ENCODE measurements around the gene GON4L.
"Not testable (repeated sequence)": the region's sequence is repeated elsewhere in the genome, so short reads cannot be mapped to it uniquely, and the experiment has no call there.

GON4L gene

GRCh38 chr1:155717041-155717440 is 140.0 kb downstream of the GON4L start:
- Histone ChIP-seq H3K36me3 (ENCODE audit: control insufficient read depth, insufficient read depth, low read length) (no peaks in the 10 kb centered on the region), H3K27ac (no peak overlapping the region), H3K27me3 (ENCODE audit: control insufficient read depth, insufficient read depth, low read length) (no peaks in the 10 kb centered on the region), H3K4me2 (ENCODE audit: low read length) (no peak overlapping the region), H3K4me1 (no peaks in the 10 kb centered on the region), H3K79me2 (no peaks in the 10 kb centered on the region), H2AFZ (no peak overlapping the region), H3K4me3 (ENCODE audit: low read depth, low read length) (no peak overlapping the region), H3K9me3 (ENCODE audit: control insufficient read depth, low read length) (no peaks in the 10 kb centered on the region), H3K9ac (no peak overlapping the region)
- TF ChIP-seq CTCF (IDR thresholded peaks at IDR 0.05): no peak

GRCh38 chr1:155715777-155716176 is 141.2 kb downstream of the GON4L start:
- H3K27me3 ChIP-seq (ENCODE audit: control insufficient read depth, insufficient read depth, low read length): no peaks in the 10 kb centered on the region
- H3K4me1 ChIP-seq: no peaks in the 10 kb centered on the region
- no peaks in the 10 kb centered on the region for H3K79me2 ChIP-seq
- no peak overlapping the region for H3K9ac ChIP-seq
- no peak overlapping the region for H3K4me2 ChIP-seq (ENCODE audit: low read length)
- no peaks in the 10 kb centered on the region for H3K9me3 ChIP-seq (ENCODE audit: control insufficient read depth, low read length)
- H2AFZ ChIP-seq: no peak overlapping the region
- H3K27ac ChIP-seq: no peak overlapping the region
- no peak overlapping the region for H3K4me3 ChIP-seq (ENCODE audit: low read depth, low read length)
- TF ChIP-seq CTCF (IDR thresholded peaks at IDR 0.05): no peak
- no peaks in the 10 kb centered on the region for H3K36me3 ChIP-seq (ENCODE audit: control insufficient read depth, insufficient read depth, low read length)

GRCh38 chr1:155715056-155715455 is 142.0 kb downstream of the GON4L start:
- not testable (repeated sequence) for H3K36me3 ChIP-seq (ENCODE audit: control insufficient read depth, insufficient read depth, low read length); H3K9me3 ChIP-seq (ENCODE audit: control insufficient read depth, low read length); H3K79me2 ChIP-seq; H3K4me1 ChIP-seq; H3K4me3 ChIP-seq (ENCODE audit: low read depth, low read length); H3K27me3 ChIP-seq (ENCODE audit: control insufficient read depth, insufficient read depth, low read length); H3K4me2 ChIP-seq (ENCODE audit: low read length); H3K9ac ChIP-seq; H2AFZ ChIP-seq; H3K27ac ChIP-seq

GRCh38 chr1:155713075-155713474 is 143.9 kb downstream of the GON4L start:
- no peak for TF ChIP-seq CTCF (IDR thresholded peaks at IDR 0.05)
- Histone ChIP-seq H3K27me3 (ENCODE audit: control insufficient read depth, insufficient read depth, low read length) (no peaks in the 10 kb centered on the region), H3K9ac (no peak overlapping the region), H3K36me3 (ENCODE audit: control insufficient read depth, insufficient read depth, low read length) (no peaks in the 10 kb centered on the region), H3K27ac (no peak overlapping the region), H2AFZ (no peak overlapping the region), H3K9me3 (ENCODE audit: control insufficient read depth, low read length) (no peaks in the 10 kb centered on the region), H3K79me2 (no peaks in the 10 kb centered on the region), H3K4me2 (ENCODE audit: low read length) (no peak overlapping the region), H3K4me1 (no peaks in the 10 kb centered on the region), H3K4me3 (ENCODE audit: low read depth, low read length) (no peak overlapping the region)

GRCh38 chr1:155712636-155713035 is 144.4 kb downstream of the GON4L start:
- not testable (repeated sequence) for H3K27ac ChIP-seq; H3K79me2 ChIP-seq; H3K9ac ChIP-seq; H3K4me2 ChIP-seq (ENCODE audit: low read length); H3K36me3 ChIP-seq (ENCODE audit: control insufficient read depth, insufficient read depth, low read length); H2AFZ ChIP-seq; H3K4me1 ChIP-seq; H3K4me3 ChIP-seq (ENCODE audit: low read depth, low read length); H3K9me3 ChIP-seq (ENCODE audit: control insufficient read depth, low read length); H3K27me3 ChIP-seq (ENCODE audit: control insufficient read depth, insufficient read depth, low read length)

- not testable (repeated sequence) for H3K9me3 ChIP-seq (ENCODE audit: control insufficient read depth, low read length); H3K27me3 ChIP-seq (ENCODE audit: control insufficient read depth, insufficient read depth, low read length); H3K4me2 ChIP-seq (ENCODE audit: low read length); H3K4me1 ChIP-seq; H3K9ac ChIP-seq; H3K79me2 ChIP-seq; H3K36me3 ChIP-seq (ENCODE audit: control insufficient read depth, insufficient read depth, low read length); H3K27ac ChIP-seq; H3K4me3 ChIP-seq (ENCODE audit: low read depth, low read length); H2AFZ ChIP-seq
Measured at GRCh38 chr1:155711457-155711856, 145.6 kb downstream of the GON4L start.
